Activated CD4-positive, alpha-beta T cell treated with anti-CD3 and anti-CD28 coated beads, Interleukin-2, amount 10 ng/mL, durations not matched to agents 24 days and 14 days (primary cell): ENCODE measurements around the gene LANCL2. TPM values are rescaled to one million over a fixed set of nuclear protein-coding genes. Genes with fewer than 3 reads are reported as not detected.
A peak's percentile ranks its signal among the peaks of the same experiment; 100 is the strongest.

Experiments
- DNase-seq: peaks from one replicate; pipeline ENCODE4 v3.0.0; 2022
- H3K27ac Mint-ChIP-seq: one replicate; pipeline ENCODE4 v1.8.0; 2022; ENCODE audit warnings: mild to moderate bottlenecking, mixed read lengths
- H3K27me3 Mint-ChIP-seq: one replicate; pipeline ENCODE4 v1.8.0; 2022; ENCODE audit warnings: mixed read lengths
- H3K36me3 Mint-ChIP-seq: one replicate; pipeline ENCODE4 v1.8.0; 2022; ENCODE audit warnings: low read depth, mild to moderate bottlenecking, mixed read lengths
- H3K4me1 Mint-ChIP-seq: one replicate; pipeline ENCODE4 v1.8.0; 2021; ENCODE audit warnings: mixed read lengths
- H3K4me3 Mint-ChIP-seq: one replicate; pipeline ENCODE4 v1.8.0; 2022; ENCODE audit warnings: mild to moderate bottlenecking, moderate library complexity, mixed read lengths
- H3K9me3 Mint-ChIP-seq: one replicate; pipeline ENCODE4 v1.8.0; 2021; ENCODE audit warnings: mixed read lengths
- intact Hi-C: fragments of 100-400 bp; cut with micrococcal nuclease; formaldehyde crosslinking; loops from one replicate; pipeline ENCODE4 v1.15.1; 2023
- total RNA-seq: library from RNA; stranded (reverse); gene quantifications from 2 replicates; pipeline ENCODE4 v1.2.3, GENCODE V29; 2022

Gene LANCL2
- total RNA-seq, 1 donor from 2014 or later: 12.2 TPM

- intact Hi-C loops: no loop called here
- Mint-ChIP-seq H3K9me3 (no peaks in the 10 kb centered on the region), H3K36me3 (peaks cover 17% of the 10 kb centered on the region), H3K27me3 (no peaks in the 10 kb centered on the region), H3K4me1 (peaks cover 28% of the 10 kb centered on the region), H3K27ac (no peak overlapping the region), H3K4me3 (no peak overlapping the region)
- DNase-seq: no peak
Observed at GRCh38 chr7:55369427-55370400, 4.6 kb downstream of the LANCL2 start.

- intact Hi-C loops: no loop called here
- no peaks in the 10 kb centered on the region for H3K36me3 Mint-ChIP-seq
- no peak overlapping the region for H3K27ac Mint-ChIP-seq
- no peaks in the 10 kb centered on the region for H3K9me3 Mint-ChIP-seq
- no peak overlapping the region for H3K4me3 Mint-ChIP-seq
- no peaks in the 10 kb centered on the region for H3K27me3 Mint-ChIP-seq
- DNase-seq: no peak
- H3K4me1 Mint-ChIP-seq: peaks cover 3% of the 10 kb centered on the region
Observed at GRCh38 chr7:55374213-55374612, 9.1 kb downstream of the LANCL2 start.

GRCh38 chr7:55375237-55375636 is 10.1 kb downstream of the LANCL2 start:
- Mint-ChIP-seq H3K36me3 (no peaks in the 10 kb centered on the region), H3K9me3 (no peaks in the 10 kb centered on the region), H3K4me1 (no peaks in the 10 kb centered on the region), H3K27me3 (no peaks in the 10 kb centered on the region), H3K4me3 (no peak overlapping the region), H3K27ac (no peak overlapping the region)
- intact Hi-C loops: no loop called here
- no peak for DNase-seq

GRCh38 chr7:55377162-55377817 is 12.2 kb downstream of the LANCL2 start:
- no peaks in the 10 kb centered on the region for H3K9me3 Mint-ChIP-seq
- H3K27ac Mint-ChIP-seq: no peak overlapping the region
- DNase-seq: no peak
- H3K4me1 Mint-ChIP-seq: no peaks in the 10 kb centered on the region
- no peaks in the 10 kb centered on the region for H3K27me3 Mint-ChIP-seq
- H3K4me3 Mint-ChIP-seq: no peak overlapping the region
- H3K36me3 Mint-ChIP-seq: no peaks in the 10 kb centered on the region
- intact Hi-C loops: no loop called here

GRCh38 chr7:55379285-55379684 is 14.1 kb downstream of the LANCL2 start:
- H3K27me3 Mint-ChIP-seq: no peaks in the 10 kb centered on the region

GRCh38 chr7:55381189-55381588 is 16.1 kb downstream of the LANCL2 start:
- no peak overlapping the region for H3K4me3 Mint-ChIP-seq
- peaks cover 8% of the 10 kb centered on the region for H3K36me3 Mint-ChIP-seq
- no peak for DNase-seq
- no peak overlapping the region for H3K27ac Mint-ChIP-seq
- intact Hi-C loops: no loop called here
- H3K9me3 Mint-ChIP-seq: peaks cover 5% of the 10 kb centered on the region
- H3K4me1 Mint-ChIP-seq: no peaks in the 10 kb centered on the region
- H3K27me3 Mint-ChIP-seq: no peaks in the 10 kb centered on the region

More at GRCh38 chr7:55379285-55379684, 14.1 kb downstream of the LANCL2 start:
- DNase-seq: no peak
- intact Hi-C loops: no loop called here
- no peak overlapping the region for H3K4me3 Mint-ChIP-seq
- H3K36me3 Mint-ChIP-seq: peaks cover 2% of the 10 kb centered on the region
- no peak overlapping the region for H3K27ac Mint-ChIP-seq
- H3K9me3 Mint-ChIP-seq: no peaks in the 10 kb centered on the region
- H3K4me1 Mint-ChIP-seq: no peaks in the 10 kb centered on the region

GRCh38 chr7:55381696-55382095 is 16.6 kb downstream of the LANCL2 start:
- H3K4me3 Mint-ChIP-seq: no peak overlapping the region
- no peak for DNase-seq
- peaks cover 9% of the 10 kb centered on the region for H3K9me3 Mint-ChIP-seq
- H3K27me3 Mint-ChIP-seq: no peaks in the 10 kb centered on the region
- intact Hi-C loops: no loop called here
- no peak overlapping the region for H3K27ac Mint-ChIP-seq
- peaks cover 10% of the 10 kb centered on the region for H3K36me3 Mint-ChIP-seq
- peaks cover 1% of the 10 kb centered on the region for H3K4me1 Mint-ChIP-seq

GRCh38 chr7:55382251-55382650 is 17.1 kb downstream of the LANCL2 start:
- no peaks in the 10 kb centered on the region for H3K27me3 Mint-ChIP-seq
- no peak overlapping the region for H3K4me3 Mint-ChIP-seq
- H3K9me3 Mint-ChIP-seq: peaks cover 11% of the 10 kb centered on the region
- peaks cover 5% of the 10 kb centered on the region for H3K4me1 Mint-ChIP-seq
- no peak overlapping the region for H3K27ac Mint-ChIP-seq
- intact Hi-C loops: no loop called here
- peaks cover 11% of the 10 kb centered on the region for H3K36me3 Mint-ChIP-seq
- DNase-seq: no peak

GRCh38 chr7:55386541-55386940 is 21.4 kb downstream of the LANCL2 start:
- peak overlapping the region; percentile 69 for H3K27ac Mint-ChIP-seq
- H3K9me3 Mint-ChIP-seq: peaks cover 15% of the 10 kb centered on the region
- H3K4me3 Mint-ChIP-seq: no peak overlapping the region
- peaks cover 5% of the 10 kb centered on the region for H3K4me1 Mint-ChIP-seq
- peaks cover 14% of the 10 kb centered on the region for H3K36me3 Mint-ChIP-seq
- intact Hi-C loops: no loop called here
- no peak for DNase-seq
- no peaks in the 10 kb centered on the region for H3K27me3 Mint-ChIP-seq

GRCh38 chr7:55387062-55387965 is 22.2 kb downstream of the LANCL2 start:
- intact Hi-C loops: no loop called here
- H3K4me3 Mint-ChIP-seq: no peak overlapping the region
- no peak for DNase-seq
- H3K27me3 Mint-ChIP-seq: no peaks in the 10 kb centered on the region
- H3K9me3 Mint-ChIP-seq: peaks cover 15% of the 10 kb centered on the region
- peaks cover 5% of the 10 kb centered on the region for H3K4me1 Mint-ChIP-seq
- peaks cover 14% of the 10 kb centered on the region for H3K36me3 Mint-ChIP-seq
- H3K27ac Mint-ChIP-seq: peak overlapping the region; percentile 69

GRCh38 chr7:55396233-55396785 is 31.2 kb downstream of the LANCL2 start:
- Mint-ChIP-seq H3K9me3 (no peaks in the 10 kb centered on the region), H3K27me3 (no peaks in the 10 kb centered on the region), H3K4me1 (peaks cover 2% of the 10 kb centered on the region), H3K36me3 (no peaks in the 10 kb centered on the region), H3K27ac (no peak overlapping the region), H3K4me3 (no peak overlapping the region)
- intact Hi-C loops: no loop called here
- no peak for DNase-seq

GRCh38 chr7:55397617-55398016 is 32.5 kb downstream of the LANCL2 start:
- no peak for DNase-seq
- intact Hi-C loops: no loop called here
- Mint-ChIP-seq H3K36me3 (no peaks in the 10 kb centered on the region), H3K4me3 (no peak overlapping the region), H3K9me3 (no peaks in the 10 kb centered on the region), H3K27ac (no peak overlapping the region), H3K4me1 (peaks cover 2% of the 10 kb centered on the region), H3K27me3 (no peaks in the 10 kb centered on the region)

GRCh38 chr7:55400191-55400590 is 35.1 kb downstream of the LANCL2 start:
- Mint-ChIP-seq H3K4me1 (peaks cover 2% of the 10 kb centered on the region), H3K27me3 (no peaks in the 10 kb centered on the region), H3K36me3 (peaks cover 4% of the 10 kb centered on the region), H3K9me3 (no peaks in the 10 kb centered on the region), H3K27ac (no peak overlapping the region), H3K4me3 (no peak overlapping the region)
- intact Hi-C loops: no loop called here
- no peak for DNase-seq
